GM10248 (cell line): ENCODE data around the gene IREB2.

Source experiments
- CTCF ChIA-PET: fragments of 300-600 bp; sonication (Branson Sonifier 250); formaldehyde crosslinking; extraction: SDS; loops from one replicate; lab custom pipeline; 2021; ENCODE audit warnings: antibody characterized with exemption; lab: Yijun Ruan, JAX
- POLR2A ChIA-PET: fragments of 350-650 bp; sonication (Branson Sonifier 250); formaldehyde crosslinking; extraction: SDS; loops from one replicate; lab custom pipeline; 2020; ENCODE audit warnings: antibody characterized with exemption; lab: Yijun Ruan, JAX
- DNase-seq: peaks from one replicate; pipeline ENCODE4 v3.0.0; 2012; ENCODE audit errors: extremely low spot score
- TF ChIP-seq, protein P1 (sequence below): IDR thresholded peaks from 2 replicates; pipeline ENCODE4 v1.5.1; 2012; ENCODE audit warnings: mild to moderate bottlenecking, low read depth; ENCODE audit errors: extremely low read depth, missing control alignments, control extremely low read depth

Gene IREB2

DNA sequence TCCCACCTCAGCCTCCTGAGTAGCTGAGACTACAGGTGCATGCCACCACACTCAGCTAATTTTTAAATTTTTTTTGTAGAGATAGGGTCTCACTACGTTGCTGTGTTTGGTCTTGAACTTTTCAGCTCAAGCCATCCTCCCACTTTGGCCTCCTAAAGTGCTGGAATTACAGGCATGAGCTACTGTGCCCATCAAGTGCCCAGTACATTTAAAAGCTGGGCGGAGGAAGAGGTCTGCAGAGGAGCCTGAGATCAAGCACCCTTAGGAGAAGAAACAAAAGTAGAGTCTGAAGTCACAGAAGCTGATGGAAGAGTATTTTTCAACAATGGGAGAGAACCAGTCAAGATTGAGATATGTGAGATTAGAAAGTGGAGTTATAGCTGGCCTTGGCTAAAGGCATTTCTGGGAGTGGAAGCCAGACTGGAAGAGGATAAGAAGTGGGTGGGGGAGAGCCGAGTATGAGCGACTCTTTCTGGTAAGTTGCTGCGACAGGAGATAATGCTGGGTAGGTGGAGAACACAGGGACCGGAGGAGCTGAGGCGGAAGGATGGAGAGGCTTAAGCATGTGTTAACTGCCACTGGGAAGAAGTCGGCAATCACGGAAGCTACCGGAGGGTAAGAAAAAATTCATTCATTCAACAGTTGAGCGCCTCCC lies 782 bp upstream of the IREB2 start:
- peak; percentile 51 for DNase-seq
- TF ChIP-seq, protein P1, sequence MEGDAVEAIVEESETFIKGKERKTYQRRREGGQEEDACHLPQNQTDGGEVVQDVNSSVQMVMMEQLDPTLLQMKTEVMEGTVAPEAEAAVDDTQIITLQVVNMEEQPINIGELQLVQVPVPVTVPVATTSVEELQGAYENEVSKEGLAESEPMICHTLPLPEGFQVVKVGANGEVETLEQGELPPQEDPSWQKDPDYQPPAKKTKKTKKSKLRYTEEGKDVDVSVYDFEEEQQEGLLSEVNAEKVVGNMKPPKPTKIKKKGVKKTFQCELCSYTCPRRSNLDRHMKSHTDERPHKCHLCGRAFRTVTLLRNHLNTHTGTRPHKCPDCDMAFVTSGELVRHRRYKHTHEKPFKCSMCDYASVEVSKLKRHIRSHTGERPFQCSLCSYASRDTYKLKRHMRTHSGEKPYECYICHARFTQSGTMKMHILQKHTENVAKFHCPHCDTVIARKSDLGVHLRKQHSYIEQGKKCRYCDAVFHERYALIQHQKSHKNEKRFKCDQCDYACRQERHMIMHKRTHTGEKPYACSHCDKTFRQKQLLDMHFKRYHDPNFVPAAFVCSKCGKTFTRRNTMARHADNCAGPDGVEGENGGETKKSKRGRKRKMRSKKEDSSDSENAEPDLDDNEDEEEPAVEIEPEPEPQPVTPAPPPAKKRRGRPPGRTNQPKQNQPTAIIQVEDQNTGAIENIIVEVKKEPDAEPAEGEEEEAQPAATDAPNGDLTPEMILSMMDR: no peak
- CTCF ChIA-PET: interaction anchor here (0.7 to 7.0 kb wide), 9 partner anchors 11 to 314 kb away, joined by 3 to 43 read pairs (median 4); no protein-coding TSS in a partner anchor
- POLR2A ChIA-PET: interaction anchor here (0.5 to 1.0 kb wide), 3 partner anchors 12 to 204 kb away, joined by 3 to 4 read pairs (median 3); no protein-coding TSS in a partner anchor

DNA sequence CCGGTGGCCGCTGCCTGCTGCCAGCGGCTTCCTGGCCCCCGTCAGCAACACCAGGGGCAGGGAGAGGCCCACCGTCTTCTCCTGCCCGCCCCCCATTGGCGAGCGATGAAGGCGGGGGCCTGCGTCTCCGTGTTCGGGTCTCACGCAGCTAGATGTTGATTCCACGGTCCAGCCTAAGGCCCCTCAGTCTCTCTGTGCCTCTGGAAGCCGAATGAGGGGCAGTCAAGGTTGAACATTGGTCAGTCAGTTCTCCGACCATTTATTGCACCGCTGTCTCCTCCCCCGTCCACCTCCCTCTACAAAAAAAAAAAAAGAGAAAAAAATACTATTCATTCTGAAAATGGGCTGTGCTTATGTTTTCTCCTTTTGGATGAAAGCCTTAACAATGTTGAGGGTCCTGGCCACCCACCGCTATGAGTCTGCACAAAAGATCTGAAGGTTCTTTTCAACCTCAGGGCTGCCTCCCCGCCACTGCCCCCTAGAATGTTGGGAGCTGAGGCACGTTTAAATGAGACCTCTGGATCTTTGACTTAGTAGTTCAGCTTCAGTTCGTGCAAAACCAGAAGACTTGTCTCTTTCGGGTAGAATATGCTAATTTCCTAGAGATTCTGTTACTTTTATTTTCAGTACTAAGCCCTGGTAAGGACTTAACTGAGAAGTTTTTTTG lies 736 bp downstream of the IREB2 start:
- TF ChIP-seq, protein P1: peak; percentile 11
- CTCF ChIA-PET: interaction anchor here (0.6 to 7.0 kb wide), 6 partner anchors 11 to 65 kb away, joined by 3 to 43 read pairs (median 4); no protein-coding TSS in a partner anchor
- peak; percentile 24 for DNase-seq
- POLR2A ChIA-PET: interaction anchor here (0.7 kb wide), 1 partner anchor 45 kb away, joined by 7 read pairs; no protein-coding TSS in a partner anchor

DNA sequence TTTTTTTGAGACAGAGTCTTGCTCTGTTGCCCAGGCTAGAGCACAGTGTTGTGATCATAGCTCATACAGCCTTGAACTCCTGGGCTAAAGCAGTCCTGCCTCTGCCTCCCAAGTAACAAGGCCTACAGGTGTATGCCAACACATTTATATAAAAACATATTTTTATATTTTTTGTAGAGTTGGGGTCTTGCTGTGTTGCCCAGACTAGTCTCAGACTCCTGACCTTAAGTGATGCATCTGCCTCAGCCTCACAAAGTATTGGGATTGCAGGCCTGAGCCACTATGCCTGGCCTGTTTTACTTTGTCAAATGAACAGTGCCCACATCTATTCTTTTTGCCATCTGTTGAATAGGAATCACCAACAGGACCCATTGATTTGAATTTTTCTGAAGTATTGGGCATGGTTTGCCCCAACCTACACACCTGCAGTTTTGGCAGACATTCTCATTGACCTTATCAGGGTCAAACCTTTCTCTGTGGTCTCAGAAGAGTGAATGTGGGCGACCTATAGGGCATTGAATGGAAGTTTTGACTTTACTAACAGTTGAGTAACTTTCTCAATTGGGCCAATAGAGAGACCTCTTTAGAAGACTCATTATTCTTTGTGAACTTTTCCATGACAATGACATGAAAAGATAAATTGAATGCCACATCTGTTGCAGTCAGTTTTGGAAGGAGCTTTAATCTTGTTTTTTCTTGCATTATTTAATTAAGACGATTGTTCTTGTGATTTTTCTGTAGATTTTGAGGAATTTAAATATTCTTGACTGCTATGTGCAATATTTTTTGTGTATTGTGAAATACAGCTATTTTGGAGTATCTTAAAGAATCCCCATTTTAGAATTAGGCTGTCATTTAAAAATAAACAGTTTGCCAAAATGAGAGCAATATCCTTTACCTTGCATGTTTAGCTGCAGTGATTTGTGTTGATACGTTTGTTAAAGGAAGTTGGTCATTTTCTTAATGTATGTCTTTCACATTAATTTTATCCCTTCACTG lies 2.7 kb downstream of the IREB2 start:
- ChIA-PET CTCF (interaction anchor here (0.9 to 7.0 kb wide), 2 partner anchors 10 to 18 kb away, joined by 3 to 43 read pairs; no protein-coding TSS in a partner anchor), POLR2A (no interaction called here)
- TF ChIP-seq, protein P1: no peak
- DNase-seq: no peak

DNA sequence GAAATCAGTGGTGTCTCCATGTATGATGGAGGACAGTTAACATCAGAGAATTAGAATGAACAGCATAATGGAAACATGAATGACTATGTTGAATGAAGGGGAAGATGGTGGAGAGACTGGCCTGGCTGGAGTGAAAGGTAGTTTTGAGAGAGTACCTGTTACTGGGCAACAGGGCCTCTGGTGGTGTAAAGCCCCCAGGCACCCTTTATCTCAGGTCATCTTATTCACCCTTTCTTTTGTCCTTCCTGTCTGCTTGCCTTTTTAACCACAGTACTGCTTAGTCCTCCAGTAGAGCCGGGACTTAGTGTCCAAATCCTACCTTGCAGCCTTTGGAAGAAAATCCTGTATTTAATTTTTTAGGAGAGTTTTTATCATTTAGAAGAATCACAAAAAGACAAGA lies 6.2 kb downstream of the IREB2 start:
- DNase-seq: no peak
- TF ChIP-seq, protein P1: no peak
- POLR2A ChIA-PET: no interaction called here
- CTCF ChIA-PET: interaction anchor here (0.6 to 0.7 kb wide), 2 partner anchors 57 to 100 kb away, joined by 3 read pairs; no protein-coding TSS in a partner anchor

DNA sequence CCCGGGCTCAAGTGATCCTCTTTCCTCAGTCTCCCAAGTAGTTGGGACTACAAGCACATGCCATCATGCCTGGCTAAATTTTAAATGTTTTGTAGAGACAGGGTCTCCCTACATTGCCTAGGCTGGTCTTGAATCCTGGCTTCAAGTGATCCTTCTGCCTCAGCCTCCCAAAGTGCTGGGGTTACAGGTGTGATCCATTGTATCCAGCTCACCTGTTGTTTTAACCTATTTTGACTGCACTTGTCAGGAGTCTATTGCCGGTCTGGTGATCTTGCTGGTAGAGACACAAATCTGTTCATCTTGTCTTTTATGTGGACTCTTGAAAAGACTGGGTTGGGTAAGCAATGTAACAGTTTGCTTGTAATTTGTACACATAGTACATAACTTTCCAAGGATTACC lies 7.9 kb downstream of the IREB2 start:
- TF ChIP-seq, protein P1: no peak
- ChIA-PET CTCF (no interaction called here), POLR2A (no interaction called here)
- DNase-seq: no peak
